Caco-2 (cell line): ENCODE measurements around the gene RASGRF1. TPM values are rescaled to one million over a fixed set of nuclear protein-coding genes. Genes with fewer than 3 reads are reported as not detected.

ENCODE experiments used
- BruUV-seq: library from RNA; stranded (reverse); fragments of 400-500 nt; replicated peaks from 2 replicates; lab custom pipeline; 2021; lab: Mats Ljungman, UMichigan
- CTCF ChIA-PET: fragments of 300-600 bp; sonication (Branson Sonifier 250); formaldehyde crosslinking; loops from one replicate; lab custom pipeline; 2022; ENCODE audit warnings: antibody characterized with exemption; lab: Charles Lee
- POLR2A ChIA-PET: fragments of 300-600 bp; sonication (Branson Sonifier 250); formaldehyde crosslinking; loops from one replicate; lab custom pipeline; 2022; ENCODE audit warnings: antibody characterized with exemption; lab: Charles Lee
- DNase-seq, 2 experiments: peaks; one replicate each; pipeline versions ENCODE4 v3.0.0 to v3.0.0-alpha.2; 2020 to 2022
- H3K27me3 ChIP-seq: replicated peaks from 2 replicates; pipeline ENCODE4 v1.6.0; 2011; ENCODE audit warnings: low read length; ENCODE audit not compliant: control insufficient read depth, insufficient read depth
- H3K36me3 ChIP-seq: 2 replicates; pipeline ENCODE4 v1.5.1; 2011; ENCODE audit warnings: low read length; ENCODE audit not compliant: control insufficient read depth, insufficient read depth
- H3K4me1 ChIP-seq: fragments of 250-450 bp; sonication (Bioruptor Pico); 2 replicates; pipeline ENCODE4 v1.5.1; 2020; ENCODE audit warnings: mild to moderate bottlenecking
- H3K4me3 ChIP-seq: 2 replicates; pipeline ENCODE4 v1.5.1; 2011; ENCODE audit warnings: low read depth, mild to moderate bottlenecking, control low read depth, low read length
- H3K9me3 ChIP-seq: fragments of 250-450 bp; sonication (Bioruptor Pico); 2 replicates; pipeline ENCODE4 v1.5.1; 2020; ENCODE audit warnings: mild to moderate bottlenecking, moderate library complexity
- H3K27ac Mint-ChIP-seq: one replicate; pipeline ENCODE4 v1.8.0; 2022; ENCODE audit warnings: mixed read lengths; ENCODE audit not compliant: unreplicated experiment
- H3K27me3 Mint-ChIP-seq: one replicate; pipeline ENCODE4 v1.8.0; 2022; ENCODE audit warnings: mixed read lengths; ENCODE audit not compliant: insufficient read depth, unreplicated experiment
- H3K36me3 Mint-ChIP-seq: one replicate; pipeline ENCODE4 v1.8.0; 2022; ENCODE audit warnings: mild to moderate bottlenecking, mixed read lengths; ENCODE audit not compliant: insufficient read depth, unreplicated experiment
- H3K4me1 Mint-ChIP-seq: one replicate; pipeline ENCODE4 v1.8.0; 2022; ENCODE audit warnings: low read depth, mixed read lengths; ENCODE audit not compliant: unreplicated experiment
- H3K4me3 Mint-ChIP-seq: one replicate; pipeline ENCODE4 v1.8.0; 2022; ENCODE audit warnings: mild to moderate bottlenecking, moderate library complexity, mixed read lengths; ENCODE audit not compliant: unreplicated experiment
- H3K9me3 Mint-ChIP-seq: one replicate; pipeline ENCODE4 v1.8.0; 2022; ENCODE audit warnings: mixed read lengths; ENCODE audit not compliant: unreplicated experiment
- CTCF ChIP-seq, 2 experiments: fragments of 200-600 bp in 1 of 2; IDR thresholded peaks; 1 replicate in 1 of 2; 2 replicates in 1 of 2; pipeline versions ENCODE4 v1.5.1 to v1.8.0; 2011 to 2022; ENCODE audit warnings: antibody characterized with exemption in 1 of 2, control low read depth in 1 of 2, inconsistent platforms in 1 of 2, low read depth in 1 of 2, low read length in 1 of 2, mild to moderate bottlenecking in 1 of 2, moderate library complexity in 1 of 2; ENCODE audit not compliant: insufficient read depth in 1 of 2, severe bottlenecking in 1 of 2, unreplicated experiment in 1 of 2
- intact Hi-C: fragments of 100-400 bp; cut with micrococcal nuclease; formaldehyde crosslinking; loops from one replicate; pipeline ENCODE4 v1.10.0; 2022; ENCODE audit not compliant: unreplicated experiment
- total RNA-seq: library from RNA; stranded (reverse); gene quantifications from 2 replicates; pipeline ENCODE4 v1.2.3, GENCODE V29; 2022

The RASGRF1 gene
- total RNA-seq, 1 experiment from 2014 or later, result 0.57 TPM

GRCh38 chr15:78925956-78926743 is 164.4 kb downstream of the RASGRF1 start:
- H3K27me3 ChIP-seq, result no peaks in the 10 kb centered on the region
- POLR2A ChIA-PET, result no interaction called here
- H3K27me3 Mint-ChIP-seq, result no peaks in the 10 kb centered on the region
- H3K4me1 Mint-ChIP-seq, result no peaks in the 10 kb centered on the region
- no TSS peak for BruUV-seq
- peak in 1 of 2 experiments; percentile 23 for TF ChIP-seq CTCF (IDR thresholded peaks at IDR 0.05; ENCODE audit: insufficient read depth in 1 of 2, low read depth in 1 of 2, low read length in 1 of 2, severe bottlenecking in 1 of 2, unreplicated experiment in 1 of 2)
- H3K36me3 Mint-ChIP-seq, result peaks cover 71% of the 10 kb centered on the region
- H3K36me3 ChIP-seq, result peaks cover 3% of the 10 kb centered on the region; the same call in 1 of the 2 replicates
- H3K4me1 ChIP-seq, result no peaks in the 10 kb centered on the region
- H3K27ac Mint-ChIP-seq, result no peak overlapping the region
- no peaks in the 10 kb centered on the region for H3K9me3 ChIP-seq
- DNase-seq, result no peak
- intact Hi-C loops, result no loop called here
- no peak overlapping the region for H3K4me3 Mint-ChIP-seq
- H3K4me3 ChIP-seq, result no peak overlapping the region
- H3K9me3 Mint-ChIP-seq, result no peaks in the 10 kb centered on the region
- CTCF ChIA-PET, result interaction anchor here (1.1 to 1.5 kb wide), 2 partner anchors 53 kb away, joined by 4 to 5 read pairs; no protein-coding TSS in a partner anchor

- ChIA-PET CTCF (interaction anchor here (1.1 kb wide), 1 partner anchor 54 kb away, joined by 4 read pairs; no protein-coding TSS in a partner anchor), POLR2A (no interaction called here)
- Histone ChIP-seq H3K4me1 (no peaks in the 10 kb centered on the region), H3K36me3 (peaks cover 3% of the 10 kb centered on the region; the same call in 1 of the 2 replicates), H3K9me3 (no peaks in the 10 kb centered on the region), H3K4me3 (no peak overlapping the region), H3K27me3 (no peaks in the 10 kb centered on the region)
- H3K9me3 Mint-ChIP-seq, result no peaks in the 10 kb centered on the region
- H3K36me3 Mint-ChIP-seq, result peaks cover 68% of the 10 kb centered on the region
- no peak for TF ChIP-seq CTCF (IDR thresholded peaks at IDR 0.05; ENCODE audit: insufficient read depth in 1 of 2, low read depth in 1 of 2, low read length in 1 of 2, severe bottlenecking in 1 of 2, unreplicated experiment in 1 of 2)
- no peak for DNase-seq
- H3K27me3 Mint-ChIP-seq, result no peaks in the 10 kb centered on the region
- H3K4me3 Mint-ChIP-seq, result no peak overlapping the region
- intact Hi-C loops, result no loop called here
- no peaks in the 10 kb centered on the region for H3K4me1 Mint-ChIP-seq
- BruUV-seq, result no TSS peak
- no peak overlapping the region for H3K27ac Mint-ChIP-seq
These were observed 165.4 kb downstream of the RASGRF1 start for GRCh38 chr15:78925076-78925624.

GRCh38 chr15:78923480-78924360 is 166.9 kb downstream of the RASGRF1 start:
- H3K9me3 ChIP-seq, result no peaks in the 10 kb centered on the region
- H3K4me3 ChIP-seq, result no peak overlapping the region
- intact Hi-C loops, result no loop called here
- H3K9me3 Mint-ChIP-seq, result no peaks in the 10 kb centered on the region
- H3K36me3 Mint-ChIP-seq, result peaks cover 75% of the 10 kb centered on the region
- peaks cover 3% of the 10 kb centered on the region; the same call in 1 of the 2 replicates for H3K36me3 ChIP-seq
- no peaks in the 10 kb centered on the region for H3K27me3 Mint-ChIP-seq
- peak overlapping the region; percentile 30 for H3K27ac Mint-ChIP-seq
- DNase-seq, result no peak
- H3K27me3 ChIP-seq, result no peaks in the 10 kb centered on the region
- no peak for TF ChIP-seq CTCF (IDR thresholded peaks at IDR 0.05; ENCODE audit: insufficient read depth in 1 of 2, low read depth in 1 of 2, low read length in 1 of 2, severe bottlenecking in 1 of 2, unreplicated experiment in 1 of 2)
- CTCF ChIA-PET, result no interaction called here
- no peak overlapping the region for H3K4me3 Mint-ChIP-seq
- no peaks in the 10 kb centered on the region for H3K4me1 Mint-ChIP-seq
- no peaks in the 10 kb centered on the region for H3K4me1 ChIP-seq
- POLR2A ChIA-PET, result no interaction called here
- no TSS peak for BruUV-seq
